ENCODE measurements around the gene NAV2. TPM values are rescaled to one million over a fixed set of nuclear protein-coding genes. Genes with fewer than 3 reads are reported as not detected.

Gene NAV2
- total and polyA plus RNA-seq, 2 experiments from 2014 or later, result 26.0 to 45.0 TPM

DNA sequence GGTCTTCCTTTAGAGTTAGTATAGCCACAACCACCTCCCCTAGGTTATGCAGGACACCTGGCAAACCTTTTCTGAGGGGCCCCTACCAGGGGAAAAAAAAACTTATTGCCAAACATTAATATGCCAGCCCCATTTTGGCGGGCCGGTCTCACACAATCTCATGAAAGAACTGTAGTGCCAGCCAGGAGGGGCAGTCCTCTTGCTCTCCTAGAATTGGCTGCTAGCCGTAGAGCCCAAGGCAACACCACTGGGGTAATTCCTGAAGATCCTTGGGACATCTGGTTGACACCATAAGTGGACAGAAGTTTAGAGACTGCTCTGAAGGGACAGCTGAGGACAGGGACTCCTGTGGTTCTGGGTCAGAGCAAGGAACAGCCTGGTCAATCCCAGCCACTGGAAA is 24.2 kb downstream of the NAV2 start:
- no peaks in the 10 kb centered on the region for H3K36me3 ChIP-seq (ENCODE audit: insufficient read depth)
- ATAC-seq (no peak), DNase-seq (ENCODE audit: low spot score) (no peak)
- no peak overlapping the region for H3K4me3 ChIP-seq
- H3K27ac Mint-ChIP-seq, result no peak overlapping the region
- H3K9me3 Mint-ChIP-seq, result no peaks in the 10 kb centered on the region
- H3K4me1 ChIP-seq (ENCODE audit: insufficient read depth), result peaks cover 20% of the 10 kb centered on the region
- H3K9me2 ChIP-seq (ENCODE audit: insufficient read depth), result no peaks in the 10 kb centered on the region
- H3K4me2 ChIP-seq, result no peak overlapping the region
- TF ChIP-seq, protein P1, sequence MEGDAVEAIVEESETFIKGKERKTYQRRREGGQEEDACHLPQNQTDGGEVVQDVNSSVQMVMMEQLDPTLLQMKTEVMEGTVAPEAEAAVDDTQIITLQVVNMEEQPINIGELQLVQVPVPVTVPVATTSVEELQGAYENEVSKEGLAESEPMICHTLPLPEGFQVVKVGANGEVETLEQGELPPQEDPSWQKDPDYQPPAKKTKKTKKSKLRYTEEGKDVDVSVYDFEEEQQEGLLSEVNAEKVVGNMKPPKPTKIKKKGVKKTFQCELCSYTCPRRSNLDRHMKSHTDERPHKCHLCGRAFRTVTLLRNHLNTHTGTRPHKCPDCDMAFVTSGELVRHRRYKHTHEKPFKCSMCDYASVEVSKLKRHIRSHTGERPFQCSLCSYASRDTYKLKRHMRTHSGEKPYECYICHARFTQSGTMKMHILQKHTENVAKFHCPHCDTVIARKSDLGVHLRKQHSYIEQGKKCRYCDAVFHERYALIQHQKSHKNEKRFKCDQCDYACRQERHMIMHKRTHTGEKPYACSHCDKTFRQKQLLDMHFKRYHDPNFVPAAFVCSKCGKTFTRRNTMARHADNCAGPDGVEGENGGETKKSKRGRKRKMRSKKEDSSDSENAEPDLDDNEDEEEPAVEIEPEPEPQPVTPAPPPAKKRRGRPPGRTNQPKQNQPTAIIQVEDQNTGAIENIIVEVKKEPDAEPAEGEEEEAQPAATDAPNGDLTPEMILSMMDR (conservative IDR thresholded peaks at IDR 0.05; ENCODE audit: low read depth in 2 of 2), result no peak
- TF ChIP-seq EZH2 (IDR thresholded peaks at IDR 0.05; ENCODE audit: low read depth, unreplicated experiment) (no peak), POLR2AphosphoS5 (IDR thresholded peaks at IDR 0.05; ENCODE audit: low read depth) (no peak), JUNB (IDR thresholded peaks at IDR 0.05; ENCODE audit: unreplicated experiment) (no peak), STAT1 (IDR thresholded peaks at IDR 0.05; ENCODE audit: unreplicated experiment) (no peak), EZH2phosphoT487 (IDR thresholded peaks at IDR 0.05; ENCODE audit: unreplicated experiment) (no peak), NANOG (IDR thresholded peaks at IDR 0.05; ENCODE audit: borderline replicate concordance) (no peak), CREB1 (CRISPR knock-in tag; IDR thresholded peaks at IDR 0.05; ENCODE audit: low read depth) (no peak), ZNF331 (CRISPR knock-in tag; IDR thresholded peaks at IDR 0.05; ENCODE audit: low read depth) (no peak), ZNF114 (CRISPR knock-in tag; IDR thresholded peaks at IDR 0.05) (no peak), ETS1 (IDR thresholded peaks at IDR 0.05) (no peak)
- TF ChIP-seq, protein P2, sequence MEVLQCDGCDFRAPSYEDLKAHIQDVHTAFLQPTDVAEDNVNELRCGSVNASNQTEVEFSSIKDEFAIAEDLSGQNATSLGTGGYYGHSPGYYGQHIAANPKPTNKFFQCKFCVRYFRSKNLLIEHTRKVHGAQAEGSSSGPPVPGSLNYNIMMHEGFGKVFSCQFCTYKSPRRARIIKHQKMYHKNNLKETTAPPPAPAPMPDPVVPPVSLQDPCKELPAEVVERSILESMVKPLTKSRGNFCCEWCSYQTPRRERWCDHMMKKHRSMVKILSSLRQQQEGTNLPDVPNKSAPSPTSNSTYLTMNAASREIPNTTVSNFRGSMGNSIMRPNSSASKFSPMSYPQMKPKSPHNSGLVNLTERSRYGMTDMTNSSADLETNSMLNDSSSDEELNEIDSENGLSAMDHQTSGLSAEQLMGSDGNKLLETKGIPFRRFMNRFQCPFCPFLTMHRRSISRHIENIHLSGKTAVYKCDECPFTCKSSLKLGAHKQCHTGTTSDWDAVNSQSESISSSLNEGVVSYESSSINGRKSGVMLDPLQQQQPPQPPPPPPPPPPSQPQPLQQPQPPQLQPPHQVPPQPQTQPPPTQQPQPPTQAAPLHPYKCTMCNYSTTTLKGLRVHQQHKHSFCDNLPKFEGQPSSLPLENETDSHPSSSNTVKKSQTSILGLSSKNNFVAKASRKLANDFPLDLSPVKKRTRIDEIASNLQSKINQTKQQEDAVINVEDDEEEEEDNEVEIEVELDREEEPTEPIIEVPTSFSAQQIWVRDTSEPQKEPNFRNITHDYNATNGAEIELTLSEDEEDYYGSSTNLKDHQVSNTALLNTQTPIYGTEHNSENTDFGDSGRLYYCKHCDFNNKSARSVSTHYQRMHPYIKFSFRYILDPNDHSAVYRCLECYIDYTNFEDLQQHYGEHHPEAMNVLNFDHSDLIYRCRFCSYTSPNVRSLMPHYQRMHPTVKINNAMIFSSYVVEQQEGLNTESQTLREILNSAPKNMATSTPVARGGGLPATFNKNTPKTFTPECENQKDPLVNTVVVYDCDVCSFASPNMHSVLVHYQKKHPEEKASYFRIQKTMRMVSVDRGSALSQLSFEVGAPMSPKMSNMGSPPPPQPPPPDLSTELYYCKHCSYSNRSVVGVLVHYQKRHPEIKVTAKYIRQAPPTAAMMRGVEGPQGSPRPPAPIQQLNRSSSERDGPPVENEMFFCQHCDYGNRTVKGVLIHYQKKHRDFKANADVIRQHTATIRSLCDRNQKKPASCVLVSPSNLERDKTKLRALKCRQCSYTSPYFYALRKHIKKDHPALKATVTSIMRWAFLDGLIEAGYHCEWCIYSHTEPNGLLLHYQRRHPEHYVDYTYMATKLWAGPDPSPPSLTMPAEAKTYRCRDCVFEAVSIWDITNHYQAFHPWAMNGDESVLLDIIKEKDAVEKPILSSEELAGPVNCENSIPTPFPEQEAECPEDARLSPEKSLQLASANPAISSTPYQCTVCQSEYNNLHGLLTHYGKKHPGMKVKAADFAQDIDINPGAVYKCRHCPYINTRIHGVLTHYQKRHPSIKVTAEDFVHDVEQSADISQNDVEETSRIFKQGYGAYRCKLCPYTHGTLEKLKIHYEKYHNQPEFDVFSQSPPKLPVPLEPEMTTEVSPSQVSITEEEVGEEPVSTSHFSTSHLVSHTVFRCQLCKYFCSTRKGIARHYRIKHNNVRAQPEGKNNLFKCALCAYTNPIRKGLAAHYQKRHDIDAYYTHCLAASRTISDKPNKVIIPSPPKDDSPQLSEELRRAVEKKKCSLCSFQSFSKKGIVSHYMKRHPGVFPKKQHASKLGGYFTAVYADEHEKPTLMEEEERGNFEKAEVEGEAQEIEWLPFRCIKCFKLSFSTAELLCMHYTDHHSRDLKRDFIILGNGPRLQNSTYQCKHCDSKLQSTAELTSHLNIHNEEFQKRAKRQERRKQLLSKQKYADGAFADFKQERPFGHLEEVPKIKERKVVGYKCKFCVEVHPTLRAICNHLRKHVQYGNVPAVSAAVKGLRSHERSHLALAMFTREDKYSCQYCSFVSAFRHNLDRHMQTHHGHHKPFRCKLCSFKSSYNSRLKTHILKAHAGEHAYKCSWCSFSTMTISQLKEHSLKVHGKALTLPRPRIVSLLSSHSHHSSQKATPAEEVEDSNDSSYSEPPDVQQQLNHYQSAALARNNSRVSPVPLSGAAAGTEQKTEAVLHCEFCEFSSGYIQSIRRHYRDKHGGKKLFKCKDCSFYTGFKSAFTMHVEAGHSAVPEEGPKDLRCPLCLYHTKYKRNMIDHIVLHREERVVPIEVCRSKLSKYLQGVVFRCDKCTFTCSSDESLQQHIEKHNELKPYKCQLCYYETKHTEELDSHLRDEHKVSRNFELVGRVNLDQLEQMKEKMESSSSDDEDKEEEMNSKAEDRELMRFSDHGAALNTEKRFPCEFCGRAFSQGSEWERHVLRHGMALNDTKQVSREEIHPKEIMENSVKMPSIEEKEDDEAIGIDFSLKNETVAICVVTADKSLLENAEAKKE (CRISPR knock-in tag; IDR thresholded peaks at IDR 0.05), result no peak
- TF ChIP-seq, protein P3, sequence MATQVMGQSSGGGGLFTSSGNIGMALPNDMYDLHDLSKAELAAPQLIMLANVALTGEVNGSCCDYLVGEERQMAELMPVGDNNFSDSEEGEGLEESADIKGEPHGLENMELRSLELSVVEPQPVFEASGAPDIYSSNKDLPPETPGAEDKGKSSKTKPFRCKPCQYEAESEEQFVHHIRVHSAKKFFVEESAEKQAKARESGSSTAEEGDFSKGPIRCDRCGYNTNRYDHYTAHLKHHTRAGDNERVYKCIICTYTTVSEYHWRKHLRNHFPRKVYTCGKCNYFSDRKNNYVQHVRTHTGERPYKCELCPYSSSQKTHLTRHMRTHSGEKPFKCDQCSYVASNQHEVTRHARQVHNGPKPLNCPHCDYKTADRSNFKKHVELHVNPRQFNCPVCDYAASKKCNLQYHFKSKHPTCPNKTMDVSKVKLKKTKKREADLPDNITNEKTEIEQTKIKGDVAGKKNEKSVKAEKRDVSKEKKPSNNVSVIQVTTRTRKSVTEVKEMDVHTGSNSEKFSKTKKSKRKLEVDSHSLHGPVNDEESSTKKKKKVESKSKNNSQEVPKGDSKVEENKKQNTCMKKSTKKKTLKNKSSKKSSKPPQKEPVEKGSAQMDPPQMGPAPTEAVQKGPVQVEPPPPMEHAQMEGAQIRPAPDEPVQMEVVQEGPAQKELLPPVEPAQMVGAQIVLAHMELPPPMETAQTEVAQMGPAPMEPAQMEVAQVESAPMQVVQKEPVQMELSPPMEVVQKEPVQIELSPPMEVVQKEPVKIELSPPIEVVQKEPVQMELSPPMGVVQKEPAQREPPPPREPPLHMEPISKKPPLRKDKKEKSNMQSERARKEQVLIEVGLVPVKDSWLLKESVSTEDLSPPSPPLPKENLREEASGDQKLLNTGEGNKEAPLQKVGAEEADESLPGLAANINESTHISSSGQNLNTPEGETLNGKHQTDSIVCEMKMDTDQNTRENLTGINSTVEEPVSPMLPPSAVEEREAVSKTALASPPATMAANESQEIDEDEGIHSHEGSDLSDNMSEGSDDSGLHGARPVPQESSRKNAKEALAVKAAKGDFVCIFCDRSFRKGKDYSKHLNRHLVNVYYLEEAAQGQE (IDR thresholded peaks at IDR 0.05; ENCODE audit: unreplicated experiment), result no peak
- no peak overlapping the region for H2AFZ ChIP-seq
- H4K20me1 ChIP-seq (replicated peaks; ENCODE audit: insufficient read depth), result no peaks in the 10 kb centered on the region
- no peak overlapping the region for H3K27ac ChIP-seq (ENCODE audit: low read depth)
- H3K27me3 Mint-ChIP-seq (ENCODE audit: insufficient read depth, low read depth, poor library complexity), result peaks cover 2% of the 10 kb centered on the region
- H3K79me2 ChIP-seq (replicated peaks; ENCODE audit: insufficient read depth), result no peaks in the 10 kb centered on the region
- H3K36me3 Mint-ChIP-seq (ENCODE audit: low read depth), result no peaks in the 10 kb centered on the region
- no peaks in the 10 kb centered on the region for H3K27me3 ChIP-seq (ENCODE audit: insufficient read depth)
- H3K4me3 Mint-ChIP-seq, result no peak overlapping the region
- peaks cover 27% of the 10 kb centered on the region for H3K4me1 Mint-ChIP-seq
- H3F3A ChIP-seq (replicated peaks; ENCODE audit: low read depth), result no peaks in the 10 kb centered on the region

Measured in GM23338 (cell line).